HG03442 (cell line): Measurements from ENCODE around the gene GULP1.
"Not testable (repeated sequence)": the region's sequence is repeated elsewhere in the genome, so short reads cannot be mapped to it uniquely, and the experiment has no call there.

Source experiments
- ATAC-seq: cut with Tn5 transposase; IDR thresholded peaks from one replicate; pipeline ENCODE4 v1.9.1; 2021; ENCODE audit warnings: mild to moderate bottlenecking, moderate library complexity; ENCODE audit not compliant: unreplicated experiment

The GULP1 gene

DNA sequence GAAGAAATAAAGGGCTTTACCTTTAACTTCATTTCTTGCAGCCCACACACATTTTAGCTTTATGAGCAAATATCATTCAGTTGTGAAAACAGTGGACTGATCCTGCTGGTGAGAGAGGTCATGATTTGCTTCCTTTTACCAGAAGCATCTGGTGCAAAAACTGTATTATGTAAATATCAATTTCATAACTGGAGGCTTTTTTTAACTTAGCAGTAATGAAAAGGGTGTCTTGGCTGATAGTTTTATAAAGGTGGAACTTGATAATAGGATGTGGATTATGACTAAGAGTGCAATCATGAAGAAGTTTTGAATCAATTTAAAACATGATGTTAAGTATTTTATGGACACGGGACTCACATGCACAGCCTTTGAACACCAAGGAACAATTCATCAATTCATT lies 304.4 kb downstream of the GULP1 start:
- no peak for ATAC-seq

DNA sequence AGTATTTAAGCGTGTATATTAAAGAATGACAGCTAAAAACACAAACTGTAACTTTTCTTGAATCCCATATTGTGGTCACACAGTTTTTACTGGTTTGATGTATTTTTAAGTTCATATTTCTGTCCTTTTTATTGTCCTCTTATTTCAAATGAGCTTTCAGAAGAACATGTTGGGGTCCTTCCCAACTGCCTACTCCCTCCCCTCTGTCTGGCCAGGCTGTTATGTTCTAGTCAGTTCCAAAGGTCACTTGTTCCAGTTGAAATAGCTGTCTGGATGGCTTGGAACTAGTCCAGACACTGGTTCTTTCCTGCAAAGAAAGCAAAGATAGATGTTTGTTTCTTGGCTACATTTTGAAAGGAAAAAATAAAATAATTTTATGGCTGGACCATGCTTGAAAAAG lies 306.9 kb downstream of the GULP1 start:
- ATAC-seq, result no peak

DNA sequence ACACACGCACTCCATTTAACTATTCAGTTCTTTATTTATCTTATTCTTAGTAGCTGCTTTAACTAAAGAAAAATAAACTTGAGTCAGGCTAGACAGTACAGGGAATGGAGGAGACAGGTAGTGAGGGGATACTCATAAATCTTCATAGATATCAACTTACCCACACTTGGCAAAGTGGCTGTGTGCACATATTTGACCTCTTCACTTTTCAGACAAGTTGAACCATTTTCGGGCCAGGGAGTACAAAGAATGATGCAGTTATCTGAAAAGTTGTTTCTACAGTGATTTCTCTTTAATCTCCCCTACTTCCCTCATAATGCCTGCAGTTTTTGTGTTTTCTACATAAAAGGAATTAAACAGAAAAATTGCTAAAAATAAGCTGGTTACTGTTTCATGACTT lies 307.5 kb downstream of the GULP1 start:
- no peak for ATAC-seq

DNA sequence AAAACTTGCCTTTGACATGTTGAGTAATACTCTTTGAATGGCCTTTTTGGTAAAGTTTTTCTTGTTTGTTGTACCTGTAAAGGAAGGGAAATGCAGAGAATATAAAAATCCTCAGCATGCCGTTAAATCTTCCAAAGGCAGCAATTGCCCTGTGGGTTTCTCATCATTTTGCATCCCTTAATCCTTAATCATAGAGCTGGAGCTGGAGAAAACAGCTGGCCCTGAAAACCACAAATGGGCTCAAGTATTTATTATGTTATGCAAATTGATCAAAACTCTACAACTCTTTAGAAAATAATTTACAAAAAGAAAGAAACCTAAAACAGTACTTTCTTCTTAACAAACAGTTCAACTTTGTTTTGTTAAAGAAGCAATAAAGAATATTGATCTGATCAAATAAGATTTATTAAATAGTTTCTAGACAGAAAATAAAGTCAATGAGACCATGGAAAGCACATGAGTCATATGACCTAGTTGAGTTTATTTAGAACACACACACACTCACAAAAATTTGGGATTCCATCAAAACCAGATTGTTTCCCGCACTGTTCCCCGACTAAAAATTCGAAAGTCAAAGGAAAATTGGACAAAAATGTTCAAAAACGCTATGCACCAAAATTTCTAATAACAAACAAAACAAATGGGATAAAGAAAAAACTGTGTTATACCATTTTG lies 309.0 kb downstream of the GULP1 start:
- no peak for ATAC-seq

DNA sequence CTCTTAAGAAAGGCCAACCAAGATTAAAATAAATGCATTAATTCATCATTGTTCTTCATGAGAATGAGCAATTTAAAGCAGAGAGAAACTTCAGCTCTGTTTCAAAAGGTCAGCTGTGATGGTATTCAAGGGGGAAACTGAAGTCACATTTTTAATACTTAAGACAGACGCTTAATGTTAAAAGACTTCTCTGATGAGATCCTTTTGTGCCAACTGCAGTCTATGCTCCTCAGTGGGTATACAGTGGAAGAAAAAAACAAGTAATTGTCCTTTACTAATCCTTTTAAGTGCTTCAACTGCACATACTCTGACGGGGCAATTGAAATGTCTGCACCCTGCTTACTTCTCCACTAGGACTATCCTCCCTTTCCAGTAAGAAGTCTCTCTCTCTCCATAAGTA lies 309.7 kb downstream of the GULP1 start:
- no peak for ATAC-seq

DNA sequence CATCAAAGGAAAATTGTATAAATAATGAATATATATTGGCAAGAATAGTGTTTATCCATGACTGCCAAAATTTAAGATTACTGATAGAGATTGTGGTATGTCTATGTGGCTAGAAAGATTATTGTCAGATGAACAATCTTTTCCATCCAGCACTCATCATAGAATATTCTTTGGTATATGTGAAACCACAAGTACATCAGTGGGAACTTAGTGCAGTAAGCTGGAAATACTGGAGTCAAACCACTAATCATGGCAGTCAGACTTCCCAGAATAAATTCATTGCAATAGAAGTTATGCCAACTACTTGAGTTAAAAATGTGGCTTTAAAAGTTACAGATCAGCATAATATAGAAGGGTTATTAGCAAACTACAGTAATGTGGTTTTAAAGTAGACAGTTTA lies 310.3 kb downstream of the GULP1 start:
- ATAC-seq, result no peak

DNA sequence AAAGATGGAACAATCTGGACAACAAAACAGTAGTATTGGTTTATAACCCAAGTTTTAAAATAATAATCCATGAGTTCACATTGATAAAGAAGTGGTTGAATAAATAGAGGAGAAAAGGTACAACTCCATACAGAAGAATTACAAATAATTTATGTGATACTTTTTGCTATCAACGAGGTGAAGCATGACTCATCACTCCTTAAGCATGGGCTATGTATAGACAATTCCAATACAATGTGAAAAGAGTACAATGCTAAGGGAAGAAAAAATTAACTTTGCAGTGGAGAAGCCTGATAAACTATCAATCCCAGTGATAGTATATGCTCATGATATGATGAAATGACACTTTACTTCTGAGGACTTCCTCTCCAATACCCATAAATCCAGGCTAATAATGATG lies 312.9 kb downstream of the GULP1 start:
- ATAC-seq, result no peak

DNA sequence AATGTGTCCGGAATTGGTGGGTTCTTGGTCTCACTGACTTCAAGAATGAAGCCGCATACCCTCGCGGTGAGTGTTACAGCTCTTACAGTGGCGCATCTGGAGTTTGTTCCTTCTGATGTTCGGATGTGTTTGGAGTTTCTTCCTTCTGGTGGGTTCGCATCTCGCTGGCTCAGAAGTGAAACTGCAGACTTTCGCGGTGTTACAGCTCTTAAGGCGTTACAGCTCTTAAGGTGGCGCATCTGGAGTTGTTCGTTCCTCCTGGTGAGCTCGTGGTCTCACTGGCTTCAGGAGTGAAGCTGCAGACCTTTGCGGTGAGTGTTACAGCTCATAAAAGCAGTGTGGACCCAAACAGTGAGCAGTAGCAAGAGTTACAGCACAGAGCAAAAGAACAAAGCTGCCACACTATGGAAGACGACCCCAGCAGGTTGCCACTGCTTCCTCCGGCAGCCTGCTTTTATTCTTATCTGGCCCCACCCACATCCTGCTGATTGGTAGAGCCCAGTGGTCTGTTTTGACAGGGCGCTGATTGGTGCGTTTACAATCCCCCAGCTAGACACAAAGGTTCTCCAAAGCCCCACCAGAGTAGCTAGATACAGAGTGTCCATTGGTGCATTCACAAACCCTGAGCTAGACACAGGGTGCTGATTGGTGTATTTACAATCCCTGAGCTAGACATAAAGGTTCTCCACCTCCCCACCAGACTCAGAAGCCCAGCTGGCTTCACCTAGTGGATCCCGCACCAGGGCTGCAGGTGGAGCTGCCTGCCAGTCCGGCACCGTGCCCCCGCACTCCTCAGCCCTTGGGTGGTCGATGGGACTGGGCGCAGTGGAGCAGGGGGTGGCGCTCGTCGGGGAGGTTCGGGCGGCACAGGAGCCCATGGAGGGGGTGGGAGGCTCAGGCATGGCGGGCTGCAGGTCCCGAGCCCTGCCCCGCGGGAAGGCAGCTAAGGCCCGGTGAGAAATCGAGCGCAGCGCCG lies 314.2 kb downstream of the GULP1 start:
- ATAC-seq, result not testable (repeated sequence)

DNA sequence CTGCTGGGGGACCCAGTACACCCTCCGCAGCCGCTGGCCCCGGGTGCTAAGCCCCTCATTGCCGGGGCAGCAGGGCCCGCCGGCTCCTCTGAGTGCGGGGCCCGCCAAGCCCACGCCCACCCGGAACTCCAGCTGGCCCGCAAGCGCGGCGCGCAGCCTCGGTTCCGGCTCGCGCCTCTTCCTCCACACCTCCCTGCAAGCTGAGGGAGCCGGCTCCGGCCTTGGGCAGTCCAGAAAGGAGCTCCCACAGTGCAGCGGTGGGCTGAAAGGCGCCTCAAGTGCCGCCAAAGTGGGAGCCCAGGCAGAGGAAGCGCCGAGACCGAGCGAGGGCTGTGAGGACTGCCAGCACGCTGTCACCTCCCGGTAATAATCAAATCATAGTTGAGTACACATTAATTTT lies 314.9 kb downstream of the GULP1 start:
- ATAC-seq, result not testable (repeated sequence)

DNA sequence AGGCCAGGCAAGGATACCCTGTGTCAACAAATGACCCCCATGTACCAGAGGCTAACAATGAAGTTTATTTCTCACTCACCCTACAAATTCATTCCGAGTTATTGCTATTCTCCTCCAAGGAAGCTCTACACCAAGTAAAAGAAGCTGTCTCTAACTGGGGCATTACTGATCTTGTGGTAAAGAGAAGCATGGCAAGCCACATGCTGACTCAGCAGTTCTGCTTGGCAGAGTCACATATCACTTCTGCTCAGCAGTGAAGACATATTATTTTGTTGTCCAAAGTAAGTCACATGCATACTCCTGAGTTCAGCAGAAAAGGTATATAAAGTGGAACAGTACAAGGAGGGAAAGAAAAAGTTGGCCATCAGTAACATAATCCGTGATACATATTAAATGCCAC lies 315.8 kb downstream of the GULP1 start:
- ATAC-seq, result no peak

DNA sequence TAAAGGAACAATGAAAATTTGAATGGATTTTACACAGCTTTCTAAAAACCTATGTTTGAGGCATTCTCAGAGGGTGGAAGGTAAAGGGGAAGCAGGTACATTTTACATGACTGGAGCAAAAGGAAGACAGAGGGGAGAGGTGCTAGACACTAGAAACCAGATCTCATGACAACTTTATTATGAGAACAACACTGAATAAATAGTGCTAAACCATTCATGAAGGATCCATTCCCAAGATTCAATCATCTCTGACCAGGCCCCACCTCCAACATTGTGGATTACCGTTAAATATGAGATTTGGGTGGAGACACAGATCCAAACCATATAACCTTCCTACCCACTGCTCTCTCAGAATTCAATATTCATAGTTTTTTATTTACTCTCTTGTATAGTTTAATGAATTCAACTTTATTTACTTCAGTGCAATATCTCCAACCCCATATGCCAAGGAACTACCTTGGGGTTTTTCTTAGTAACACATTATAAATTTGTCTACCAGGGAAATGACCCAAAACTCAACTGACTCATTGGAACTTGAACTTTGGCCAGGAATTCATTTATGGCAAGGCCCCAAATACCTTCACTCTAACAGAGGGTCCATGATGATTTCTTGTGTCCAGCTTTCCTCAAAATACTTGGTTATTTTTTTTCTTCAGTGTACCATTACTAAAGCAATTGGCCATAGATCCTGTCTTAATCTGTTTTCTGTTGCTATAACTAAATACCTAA lies 317.8 kb downstream of the GULP1 start:
- no peak for ATAC-seq

DNA sequence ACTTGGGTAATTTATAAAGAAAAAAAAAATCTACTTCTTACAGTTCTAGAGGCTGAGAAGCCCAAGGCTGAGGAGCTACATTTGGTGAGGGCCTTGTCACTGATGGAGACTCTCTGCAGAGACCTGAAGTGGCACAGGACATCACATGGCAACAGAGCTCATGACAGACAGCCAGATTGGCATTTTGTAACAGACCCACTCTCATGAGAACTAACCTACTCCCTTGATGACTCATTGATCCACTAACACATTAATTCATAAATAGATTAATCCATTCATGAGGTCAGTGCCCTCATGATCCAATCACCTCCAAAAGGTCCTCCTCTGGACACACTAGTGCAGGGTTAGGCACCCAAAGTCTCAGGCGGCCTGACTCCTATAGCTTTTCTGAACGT lies 318.4 kb downstream of the GULP1 start:
- ATAC-seq, result no peak

DNA sequence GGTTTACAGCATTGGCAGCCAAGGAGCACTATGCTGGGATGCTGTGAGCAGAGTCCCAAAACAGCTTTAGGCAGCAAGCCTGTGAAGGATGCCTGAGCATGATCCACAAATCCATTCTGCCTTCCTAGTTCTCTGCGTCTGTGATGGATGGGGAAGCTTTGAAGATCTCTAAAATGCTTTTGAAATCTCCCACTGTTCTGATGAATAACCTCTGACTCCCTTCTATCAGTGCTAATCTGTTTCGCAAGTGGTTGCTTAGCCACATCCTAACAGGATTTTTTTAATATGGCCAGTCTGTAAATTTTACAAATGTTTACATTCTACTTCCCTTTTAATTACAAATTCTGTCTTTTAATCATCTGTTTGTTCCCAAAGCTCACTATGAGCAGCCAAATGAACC lies 319.2 kb downstream of the GULP1 start:
- no peak for ATAC-seq

DNA sequence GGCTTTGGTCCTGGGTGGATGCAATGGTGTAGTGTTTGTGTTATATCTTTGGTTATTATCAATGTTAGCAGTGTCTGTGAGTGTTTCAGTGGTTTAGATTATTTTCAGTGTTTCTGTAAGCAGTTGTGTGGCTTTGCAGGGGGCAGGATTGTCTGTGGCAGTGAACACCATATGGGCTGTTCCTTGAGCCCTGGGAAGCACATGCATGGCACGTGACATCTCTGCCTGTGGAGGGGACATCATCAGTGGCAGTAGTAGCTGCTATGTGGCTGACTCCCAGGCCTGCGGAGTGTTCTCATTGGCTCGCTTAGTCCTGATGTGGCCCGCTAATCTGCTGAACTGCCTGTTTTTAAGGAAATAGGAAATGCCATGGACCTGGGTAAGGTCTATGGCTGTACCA lies 327.5 kb downstream of the GULP1 start:
- no peak for ATAC-seq

DNA sequence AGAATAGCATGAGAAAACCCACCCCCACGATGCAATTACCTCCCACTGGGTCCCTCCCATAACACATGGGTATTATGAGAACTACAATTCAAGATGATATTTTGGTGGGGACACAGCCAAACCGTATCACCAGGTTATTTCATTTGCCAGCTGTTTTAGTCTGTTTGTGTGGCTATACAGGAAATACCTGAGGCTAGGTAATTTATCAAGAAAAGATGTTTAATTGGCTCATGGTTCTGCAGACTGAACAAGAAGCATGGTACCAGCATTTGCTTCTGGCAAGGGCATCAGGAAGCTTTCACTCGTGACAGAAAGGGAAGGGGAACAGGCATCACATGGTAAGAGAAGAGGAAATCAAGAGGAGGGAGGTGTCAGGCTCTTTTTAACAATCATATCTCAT lies 329.2 kb downstream of the GULP1 start:
- no peak for ATAC-seq

DNA sequence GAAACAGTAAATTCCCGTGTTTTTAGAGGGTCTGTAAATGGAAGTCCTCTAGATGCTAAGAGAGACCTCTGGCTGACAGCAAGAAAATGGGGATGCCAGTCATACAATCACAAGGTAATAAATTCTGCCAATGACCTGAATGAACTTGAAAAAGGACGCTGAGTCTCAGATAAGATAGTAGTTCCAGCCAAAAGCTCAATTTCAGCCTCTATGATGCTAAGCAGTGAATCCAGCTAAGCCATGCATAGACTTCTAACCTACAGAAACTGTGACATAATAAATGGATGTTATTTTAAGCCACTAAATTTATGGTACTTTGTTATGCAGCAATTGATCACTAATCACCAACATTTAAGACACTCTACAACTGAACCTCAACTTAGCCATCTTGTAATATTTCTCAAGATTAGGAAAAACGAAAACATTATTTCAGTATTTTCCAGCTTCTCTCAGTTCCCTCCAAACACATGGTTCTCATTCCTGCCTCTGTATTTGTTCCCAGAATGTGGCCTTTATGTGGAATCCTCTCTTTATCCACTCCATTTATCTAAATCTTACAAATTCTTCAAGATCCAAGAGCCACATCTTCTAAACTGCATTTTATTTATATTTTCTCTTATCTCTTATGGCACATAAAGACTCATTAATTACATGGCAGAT lies 331.1 kb downstream of the GULP1 start:
- no peak for ATAC-seq

DNA sequence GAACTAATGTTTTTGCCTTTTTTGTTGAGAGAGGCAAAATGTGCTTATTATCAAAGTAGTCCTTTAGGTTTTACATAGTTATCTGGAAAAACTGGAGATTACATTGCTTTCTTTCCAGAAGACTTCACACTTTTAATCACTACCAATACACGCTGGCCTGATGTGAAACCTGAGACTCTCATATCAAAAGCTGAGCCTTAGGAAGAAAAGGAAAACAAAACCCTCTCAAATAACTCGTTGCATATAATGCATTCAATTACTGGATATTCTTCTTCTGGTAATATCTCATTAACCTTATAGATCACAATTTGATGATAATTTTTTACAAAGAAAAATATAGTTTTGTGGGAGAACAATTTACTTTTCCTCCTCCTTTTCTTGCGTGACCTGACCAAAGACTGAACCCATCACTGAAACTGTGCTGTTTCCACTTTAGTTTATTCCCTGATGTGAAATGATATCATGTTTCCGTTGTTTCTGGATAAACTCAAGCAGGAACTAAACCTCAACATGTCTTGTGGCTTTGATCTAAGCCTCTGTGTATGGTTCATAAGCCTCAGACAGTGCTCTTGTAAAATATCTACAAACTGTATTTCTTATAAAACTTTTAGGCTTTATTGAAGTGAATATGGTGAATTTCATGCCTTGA lies 332.4 kb downstream of the GULP1 start:
- no peak for ATAC-seq

DNA sequence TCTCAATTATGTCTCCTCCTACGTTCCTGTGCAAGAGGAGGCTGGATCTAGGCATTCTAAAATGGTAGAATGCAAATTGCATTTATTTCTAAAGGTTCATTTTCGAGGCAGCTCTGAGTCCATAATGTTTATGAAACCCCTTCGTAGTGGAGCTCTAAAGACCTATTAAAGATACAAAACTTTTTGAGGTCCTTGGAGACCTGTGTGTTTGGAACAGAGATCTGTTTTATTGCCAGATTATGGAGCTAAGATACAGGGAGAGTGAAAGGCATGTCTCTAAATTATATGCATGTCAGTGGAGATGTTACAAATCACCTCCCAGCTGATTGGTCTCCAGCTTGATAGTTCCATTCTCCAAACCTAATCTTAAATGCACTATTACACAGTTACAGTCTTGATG lies 335.8 kb downstream of the GULP1 start:
- ATAC-seq, result no peak

DNA sequence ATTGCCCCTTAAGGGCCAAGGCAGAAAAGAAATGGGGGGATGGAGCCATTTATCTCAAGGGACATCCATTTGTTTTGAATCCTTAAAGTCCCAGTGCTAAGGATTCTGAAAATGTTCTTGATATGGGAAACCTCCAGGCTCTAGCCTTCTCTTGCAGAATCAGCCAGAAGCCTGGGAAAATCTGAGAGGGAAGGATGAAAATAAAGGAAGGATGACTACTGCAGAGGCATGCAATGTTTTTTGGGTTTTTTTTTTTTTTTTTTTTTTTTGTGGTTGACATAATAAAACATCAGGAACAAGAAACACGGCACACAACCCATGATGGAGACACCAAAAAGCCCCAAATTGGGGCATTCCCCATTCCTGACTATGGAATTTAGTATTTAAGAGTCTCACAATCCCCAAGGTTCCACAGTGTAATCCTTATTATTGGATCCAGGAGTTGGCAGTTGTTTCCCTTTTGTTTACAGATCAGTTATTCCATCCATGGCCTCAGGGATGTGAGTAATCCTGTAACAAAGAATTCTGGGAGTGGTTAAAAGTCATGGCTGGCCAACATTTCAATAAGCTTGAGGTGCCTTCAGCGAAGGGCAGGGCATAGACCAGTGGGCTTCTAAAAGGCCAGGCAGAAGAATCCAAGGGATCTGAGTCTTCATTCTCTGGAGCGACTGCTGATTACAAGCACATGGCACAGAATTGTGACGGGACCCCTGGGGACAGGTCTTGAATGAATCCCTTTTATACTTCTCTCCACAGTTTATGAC lies 337.5 kb downstream of the GULP1 start:
- no peak for ATAC-seq
